ENCODE results near the gene VWF.

The VWF gene

GRCh38 chr12:5956987-5957386 lies 167.5 kb downstream of the VWF start:
- DNase-seq: no peak
- no peak for TF ChIP-seq GATA1 (IDR thresholded peaks at IDR 0.05; ENCODE audit: low read depth, low read length)
- no peak for TF ChIP-seq POLR2A (IDR thresholded peaks at IDR 0.05; ENCODE audit: low read length)

- no peak for DNase-seq
- no peak for TF ChIP-seq GATA1 (IDR thresholded peaks at IDR 0.05; ENCODE audit: low read depth, low read length)
- no peak for TF ChIP-seq POLR2A (IDR thresholded peaks at IDR 0.05; ENCODE audit: low read length)
Measured at GRCh38 chr12:5954661-5955060, 169.8 kb downstream of the VWF start.

- TF ChIP-seq GATA1 (IDR thresholded peaks at IDR 0.05; ENCODE audit: low read depth, low read length) (no peak), POLR2A (IDR thresholded peaks at IDR 0.05; ENCODE audit: low read length) (no peak)
- DNase-seq: no peak
Measured at GRCh38 chr12:5953835-5954586, 170.5 kb downstream of the VWF start.

- DNase-seq: no peak
- TF ChIP-seq POLR2A (IDR thresholded peaks at IDR 0.05; ENCODE audit: low read length) (no peak), GATA1 (IDR thresholded peaks at IDR 0.05; ENCODE audit: low read depth, low read length) (no peak)
Measured at GRCh38 chr12:5952031-5952430, 172.4 kb downstream of the VWF start.

- no peak for DNase-seq
- TF ChIP-seq GATA1 (IDR thresholded peaks at IDR 0.05; ENCODE audit: low read depth, low read length) (no peak), POLR2A (IDR thresholded peaks at IDR 0.05; ENCODE audit: low read length) (no peak)
Measured at GRCh38 chr12:5948696-5949095, 175.8 kb downstream of the VWF start.

GRCh38 chr12:5947006-5947405 lies 177.5 kb downstream of the VWF start:
- no peak for DNase-seq
- TF ChIP-seq GATA1 (IDR thresholded peaks at IDR 0.05; ENCODE audit: low read depth, low read length) (no peak), POLR2A (IDR thresholded peaks at IDR 0.05; ENCODE audit: low read length) (no peak)

GRCh38 chr12:5946388-5946787 lies 178.1 kb downstream of the VWF start:
- no peak for DNase-seq

GRCh38 chr12:5945071-5946008 lies 179.1 kb downstream of the VWF start, which contains the start of gene ANO2:
Gene ANO2, minus strand, starts transcription at chr12:5945259. Its CDS starts 42 bp downstream, at chr12:5945217.
- DNase-seq: no peak
- TF ChIP-seq GATA1 (IDR thresholded peaks at IDR 0.05; ENCODE audit: low read depth, low read length): no peak
- TF ChIP-seq POLR2A (IDR thresholded peaks at IDR 0.05; ENCODE audit: low read length): no peak

More at GRCh38 chr12:5946388-5946787, 178.1 kb downstream of the VWF start:
- no peak for TF ChIP-seq POLR2A (IDR thresholded peaks at IDR 0.05; ENCODE audit: low read length)
- TF ChIP-seq GATA1 (IDR thresholded peaks at IDR 0.05; ENCODE audit: low read depth, low read length): no peak

GRCh38 chr12:5944688-5945070 lies 179.8 kb downstream of the VWF start:
- no peak for TF ChIP-seq POLR2A (IDR thresholded peaks at IDR 0.05; ENCODE audit: low read length)
- no peak for TF ChIP-seq GATA1 (IDR thresholded peaks at IDR 0.05; ENCODE audit: low read depth, low read length)
- no peak for DNase-seq

GRCh38 chr12:5944053-5944452 lies 180.4 kb downstream of the VWF start:
- TF ChIP-seq POLR2A (IDR thresholded peaks at IDR 0.05; ENCODE audit: low read length): no peak
- DNase-seq: no peak

- TF ChIP-seq GATA1 (IDR thresholded peaks at IDR 0.05; ENCODE audit: low read depth, low read length) (no peak), POLR2A (IDR thresholded peaks at IDR 0.05; ENCODE audit: low read length) (no peak)
- DNase-seq: no peak
Measured at GRCh38 chr12:5941907-5942306, 182.6 kb downstream of the VWF start.

- TF ChIP-seq POLR2A (IDR thresholded peaks at IDR 0.05; ENCODE audit: low read length) (no peak), GATA1 (IDR thresholded peaks at IDR 0.05; ENCODE audit: low read depth, low read length) (no peak)
- DNase-seq: no peak
Measured at GRCh38 chr12:5927732-5928516, 196.5 kb downstream of the VWF start.

GRCh38 chr12:5925646-5926045 lies 198.8 kb downstream of the VWF start:
- TF ChIP-seq GATA1 (IDR thresholded peaks at IDR 0.05; ENCODE audit: low read depth, low read length): no peak
- no peak for DNase-seq

- TF ChIP-seq GATA1 (IDR thresholded peaks at IDR 0.05; ENCODE audit: low read depth, low read length): no peak
- no peak for TF ChIP-seq POLR2A (IDR thresholded peaks at IDR 0.05; ENCODE audit: low read length)
- no peak for DNase-seq
Measured at GRCh38 chr12:5924342-5924741, 200.1 kb downstream of the VWF start.

Data from erythroblast (primary cell).